ENCODE results near the gene SUPT3H. TPM values are rescaled to one million over a fixed set of nuclear protein-coding genes. Genes with fewer than 3 reads are reported as not detected.
"Not testable (repeated sequence)": the region's sequence is repeated elsewhere in the genome, so short reads cannot be mapped to it uniquely, and the experiment has no call there.

The SUPT3H gene
- total RNA-seq, 1 experiment from 2014 or later: 15.8 TPM

DNA sequence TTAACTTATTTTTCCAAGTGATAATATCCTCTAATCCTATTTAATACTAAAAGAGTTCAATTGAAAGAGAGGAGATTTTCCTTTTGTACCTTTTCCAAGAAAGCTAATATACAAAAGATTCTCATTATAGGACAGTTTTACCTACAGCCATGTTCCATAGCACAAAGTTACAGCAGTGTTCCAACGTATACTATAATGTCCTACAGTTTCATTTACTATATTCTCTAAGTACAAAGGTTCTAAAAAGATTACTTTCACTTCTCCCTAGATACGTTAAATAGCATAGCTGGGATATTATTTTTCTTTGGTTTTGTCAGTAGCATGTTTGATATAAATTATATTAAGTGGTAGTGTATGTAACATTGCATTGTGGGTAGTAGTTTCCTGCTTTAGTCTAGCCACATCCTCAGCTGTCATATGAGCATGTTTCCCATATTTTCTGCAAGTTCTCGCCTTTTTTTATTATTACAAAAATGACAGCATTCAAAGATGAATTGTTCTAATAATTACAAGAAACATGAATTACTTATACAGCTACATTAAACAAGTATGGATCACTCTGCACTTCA is 54.0 kb downstream of the SUPT3H start:
- H3K4me3 ChIP-seq: no peak overlapping the region
- H3K9me3 ChIP-seq (replicated peaks): no peaks in the 10 kb centered on the region
- no peaks in the 10 kb centered on the region for H3K27me3 ChIP-seq
- peak overlapping the region; percentile 59 for H3K27ac ChIP-seq
- no peaks in the 10 kb centered on the region for H3K36me3 ChIP-seq
- no peak for DNase-seq
- H3K4me1 ChIP-seq: peaks cover 52% of the 10 kb centered on the region

DNA sequence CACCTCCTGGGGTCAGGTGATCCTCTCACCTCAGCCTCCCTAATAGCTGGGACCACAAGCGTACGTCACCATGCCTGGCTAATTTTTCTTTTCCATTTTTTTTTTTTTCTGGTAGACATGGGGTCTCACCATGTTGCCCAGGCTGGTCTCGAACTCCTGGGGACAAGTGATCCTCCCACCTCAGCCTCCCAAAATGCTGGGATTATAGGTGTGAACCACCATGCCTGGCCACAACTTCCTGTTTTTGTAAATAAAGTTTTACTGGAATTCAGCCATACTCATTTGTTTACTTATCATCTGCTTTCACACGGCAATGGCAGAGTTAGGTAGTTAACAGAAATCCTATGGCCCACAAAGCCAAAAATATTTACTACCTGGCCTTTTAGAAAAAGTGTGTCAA is 57.4 kb downstream of the SUPT3H start:
- H3K9me3 ChIP-seq (replicated peaks): no peaks in the 10 kb centered on the region
- no peaks in the 10 kb centered on the region; the same call in 1 of the 2 replicates for H3K36me3 ChIP-seq
- no peak overlapping the region for H3K27ac ChIP-seq
- DNase-seq: no peak
- peaks cover 31% of the 10 kb centered on the region for H3K4me1 ChIP-seq
- no peak overlapping the region for H3K4me3 ChIP-seq
- H3K27me3 ChIP-seq: no peaks in the 10 kb centered on the region

DNA sequence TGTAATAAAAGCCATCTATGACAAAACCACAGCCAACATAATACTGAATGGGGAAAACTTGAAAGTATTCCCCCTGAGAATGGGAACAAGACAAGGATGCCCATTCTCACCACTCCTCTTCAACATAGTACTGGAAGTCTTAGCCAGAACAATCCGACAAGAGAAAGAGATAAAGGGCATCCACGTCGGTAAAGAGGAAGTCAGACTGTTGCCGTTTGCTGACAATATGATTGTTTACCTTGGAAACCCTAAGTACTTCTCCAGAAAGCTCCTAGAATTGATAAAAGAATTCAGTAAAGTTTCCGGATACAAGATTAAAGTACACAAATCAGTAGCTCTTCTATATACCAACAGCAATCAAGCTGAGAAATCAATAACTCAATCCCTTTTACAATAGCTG is 63.6 kb downstream of the SUPT3H start:
- no peaks in the 10 kb centered on the region; the same call in 1 of the 2 replicates for H3K36me3 ChIP-seq
- H3K4me3 ChIP-seq: no peak overlapping the region
- no peaks in the 10 kb centered on the region for H3K27me3 ChIP-seq
- no peaks in the 10 kb centered on the region for H3K4me1 ChIP-seq
- DNase-seq: no peak
- H3K27ac ChIP-seq: no peak overlapping the region
- 0 out of 2 replicates have a peak, but pooled peaks cover 3% of the 10 kb centered on the region for H3K9me3 ChIP-seq (replicated peaks)

DNA sequence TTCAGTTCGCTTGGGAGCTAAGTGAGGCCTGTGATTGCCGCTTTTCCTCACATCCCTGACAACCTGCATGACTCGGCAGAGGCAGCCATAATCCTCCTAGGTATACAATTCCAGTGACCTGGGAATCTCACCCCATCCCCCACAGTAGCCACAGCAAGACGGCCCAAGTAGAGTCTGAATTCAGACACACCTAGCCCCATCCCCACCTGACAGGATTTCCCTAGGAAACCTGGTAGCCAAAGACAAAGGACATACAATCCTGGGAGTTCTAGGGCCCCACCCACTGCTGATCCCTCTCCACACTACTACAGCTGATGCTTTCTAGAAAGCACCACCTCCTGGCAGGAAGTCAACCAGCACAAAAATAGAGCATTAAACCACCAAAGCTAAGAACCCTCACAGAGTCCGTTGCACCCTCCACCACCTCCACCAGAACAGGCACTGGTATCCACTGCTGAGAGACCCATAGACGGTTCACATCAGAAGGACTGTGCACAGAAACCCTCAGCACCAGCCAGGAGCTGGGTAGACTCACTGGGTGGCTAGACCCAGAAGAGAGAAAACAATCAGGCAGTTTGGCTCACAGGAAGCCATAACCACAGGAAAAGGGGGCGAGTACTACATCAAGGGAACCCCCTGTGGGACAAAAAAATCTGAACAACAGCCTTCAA is 67.5 kb downstream of the SUPT3H start:
- Histone ChIP-seq H3K27me3 (no peaks in the 10 kb centered on the region), H3K4me3 (no peak overlapping the region)

GRCh38 chr6:45305546-45305945 is 72.2 kb downstream of the SUPT3H start:
- no peak overlapping the region for H3K4me3 ChIP-seq
- no peaks in the 10 kb centered on the region for H3K27me3 ChIP-seq
- no peak for DNase-seq
- no peaks in the 10 kb centered on the region for H3K9me3 ChIP-seq (replicated peaks)
- no peaks in the 10 kb centered on the region for H3K4me1 ChIP-seq
- no peaks in the 10 kb centered on the region for H3K36me3 ChIP-seq
- no peak overlapping the region for H3K27ac ChIP-seq

More for the DNA sequence above, 67.5 kb downstream of the SUPT3H start:
- H3K9me3 ChIP-seq (replicated peaks): 0 out of 2 replicates have a peak, but pooled peaks cover 3% of the 10 kb centered on the region
- no peaks in the 10 kb centered on the region; the same call in 1 of the 2 replicates for H3K36me3 ChIP-seq
- H3K4me1 ChIP-seq: no peaks in the 10 kb centered on the region
- DNase-seq: no peak
- H3K27ac ChIP-seq: no peak overlapping the region

DNA sequence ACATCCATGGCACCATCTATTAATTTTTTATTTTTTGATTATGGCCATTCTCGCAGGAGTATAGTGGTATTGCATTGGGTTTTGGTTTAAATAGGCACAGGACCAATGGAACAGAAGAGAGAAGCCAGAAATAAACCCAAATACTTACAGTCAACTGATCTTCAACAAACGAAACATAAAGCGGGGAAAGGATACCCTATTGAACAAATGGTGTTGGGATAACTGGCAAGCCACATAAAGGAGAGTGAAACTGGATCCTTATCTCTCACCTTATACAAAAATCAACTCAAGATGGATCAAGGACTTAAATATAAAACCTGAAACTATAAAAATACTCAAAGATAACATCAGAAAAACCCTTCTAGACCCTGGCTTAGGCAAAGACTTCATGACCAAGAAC is 74.9 kb downstream of the SUPT3H start:
- Histone ChIP-seq H3K27me3 (no peaks in the 10 kb centered on the region), H3K27ac (no peak overlapping the region), H3K4me1 (no peaks in the 10 kb centered on the region)

DNA sequence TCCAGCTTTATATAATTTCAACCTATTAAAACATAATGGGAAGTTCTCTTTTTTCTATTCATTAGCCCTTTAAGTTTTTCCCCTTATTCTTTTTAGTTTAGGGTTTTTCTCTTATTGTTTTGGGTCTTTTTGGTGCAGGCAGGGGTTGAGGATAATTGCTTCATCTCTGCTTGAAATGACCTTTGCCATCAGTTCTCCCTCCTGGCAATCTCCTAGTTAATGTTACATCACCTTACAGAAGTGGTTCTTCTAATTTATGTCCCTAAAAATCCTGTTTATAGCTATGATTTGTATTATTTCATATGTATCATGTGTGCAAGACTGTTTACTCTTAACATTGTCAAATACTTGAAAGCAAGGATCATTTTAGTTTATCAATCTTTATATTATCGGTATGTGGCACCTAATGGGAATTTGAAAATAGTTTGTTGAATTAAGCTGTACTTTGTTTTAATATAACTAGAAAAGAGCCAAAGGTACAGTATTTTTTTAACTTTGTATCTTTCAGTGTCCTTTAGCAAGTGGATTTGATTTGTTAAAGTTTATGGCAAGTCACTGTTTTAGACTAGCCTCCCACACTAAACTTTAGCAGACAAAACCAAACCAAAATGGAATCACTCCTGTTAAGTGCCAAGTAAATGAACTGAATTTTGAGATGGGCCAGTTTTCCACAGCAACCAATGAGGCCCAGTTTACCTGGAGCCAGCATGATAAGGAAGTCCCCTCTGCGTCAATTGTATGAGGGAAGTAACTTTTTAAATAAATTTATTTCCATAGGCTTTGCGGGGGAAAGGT is 76.2 kb downstream of the SUPT3H start:
- no peaks in the 10 kb centered on the region for H3K36me3 ChIP-seq
- H3K27ac ChIP-seq: no peak overlapping the region
- H3K4me1 ChIP-seq: no peaks in the 10 kb centered on the region
- DNase-seq: no peak
- H3K27me3 ChIP-seq: no peaks in the 10 kb centered on the region
- H3K9me3 ChIP-seq (replicated peaks): no peaks in the 10 kb centered on the region
- H3K4me3 ChIP-seq: no peak overlapping the region

More for the DNA sequence above, 74.9 kb downstream of the SUPT3H start:
- Histone ChIP-seq H3K9me3 (replicated peaks) (no peaks in the 10 kb centered on the region), H3K36me3 (no peaks in the 10 kb centered on the region), H3K4me3 (no peak overlapping the region)
- no peak for DNase-seq

- no peak overlapping the region for H3K27ac ChIP-seq
- no peak overlapping the region for H3K4me3 ChIP-seq
- H3K4me1 ChIP-seq: no peaks in the 10 kb centered on the region
- no peaks in the 10 kb centered on the region for H3K27me3 ChIP-seq
- no peak for DNase-seq
- no peaks in the 10 kb centered on the region for H3K36me3 ChIP-seq
- H3K9me3 ChIP-seq (replicated peaks): no peaks in the 10 kb centered on the region
Measured at GRCh38 chr6:45300736-45301135, 77.0 kb downstream of the SUPT3H start.

GRCh38 chr6:45299096-45299581 is 78.6 kb downstream of the SUPT3H start:
- DNase-seq: no peak
- H3K9me3 ChIP-seq (replicated peaks): no peaks in the 10 kb centered on the region
- no peaks in the 10 kb centered on the region for H3K36me3 ChIP-seq
- H3K4me3 ChIP-seq: no peak overlapping the region
- H3K27ac ChIP-seq: no peak overlapping the region
- no peaks in the 10 kb centered on the region for H3K4me1 ChIP-seq
- H3K27me3 ChIP-seq: no peaks in the 10 kb centered on the region

GRCh38 chr6:45297320-45297719 is 80.4 kb downstream of the SUPT3H start:
- DNase-seq: no peak
- Histone ChIP-seq H3K36me3 (no peaks in the 10 kb centered on the region), H3K27ac (no peak overlapping the region), H3K4me1 (no peaks in the 10 kb centered on the region), H3K4me3 (no peak overlapping the region), H3K9me3 (replicated peaks) (no peaks in the 10 kb centered on the region), H3K27me3 (no peaks in the 10 kb centered on the region)

DNA sequence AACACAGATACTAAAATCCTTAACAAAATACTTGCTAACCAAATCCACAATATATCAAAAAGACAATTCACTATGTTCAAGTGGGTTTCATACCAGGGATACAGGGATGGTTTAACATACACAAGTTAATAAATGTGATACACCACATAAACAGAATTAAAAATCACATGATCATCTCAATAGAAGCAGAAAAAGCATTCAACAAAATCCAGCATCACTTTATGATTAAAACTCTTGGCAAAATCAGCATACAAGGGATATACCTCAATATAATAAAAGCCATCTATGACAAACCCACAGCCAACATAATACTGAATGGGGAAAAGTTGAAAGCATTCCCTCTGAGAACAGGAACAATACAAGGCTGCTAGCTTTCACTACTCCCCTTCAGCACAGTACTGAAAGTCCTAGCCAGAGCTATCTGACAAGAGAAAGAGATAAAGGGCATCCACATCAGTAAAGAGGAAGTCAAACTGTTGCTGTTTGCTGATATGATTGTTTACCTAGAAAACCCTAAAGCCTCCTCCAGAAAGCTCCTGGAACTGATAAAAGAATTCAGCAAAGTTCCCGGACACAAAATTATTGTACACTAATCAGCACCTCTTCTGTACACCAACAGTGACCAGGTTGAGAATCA is 83.6 kb downstream of the SUPT3H start:
- not testable (repeated sequence) for H3K4me1 ChIP-seq; DNase-seq; H3K27ac ChIP-seq; H3K4me3 ChIP-seq; H3K36me3 ChIP-seq; H3K9me3 ChIP-seq (replicated peaks); H3K27me3 ChIP-seq

- no peak for DNase-seq
- H3K36me3 ChIP-seq: no peaks in the 10 kb centered on the region
- no peaks in the 10 kb centered on the region for H3K27me3 ChIP-seq
- H3K4me3 ChIP-seq: no peak overlapping the region
- H3K9me3 ChIP-seq (replicated peaks): no peaks in the 10 kb centered on the region
- no peaks in the 10 kb centered on the region for H3K4me1 ChIP-seq
- H3K27ac ChIP-seq: no peak overlapping the region
Measured at GRCh38 chr6:45293306-45293705, 84.4 kb downstream of the SUPT3H start.

GRCh38 chr6:45289751-45290514 is 87.8 kb downstream of the SUPT3H start:
- peaks cover 2% of the 10 kb centered on the region; the same call in 1 of the 2 replicates for H3K9me3 ChIP-seq (replicated peaks)
- DNase-seq: no peak
- no peak overlapping the region for H3K4me3 ChIP-seq
- no peaks in the 10 kb centered on the region for H3K4me1 ChIP-seq
- no peak overlapping the region for H3K27ac ChIP-seq
- no peaks in the 10 kb centered on the region for H3K36me3 ChIP-seq
- no peaks in the 10 kb centered on the region for H3K27me3 ChIP-seq

GRCh38 chr6:45286707-45287106 is 91.0 kb downstream of the SUPT3H start:
- not testable (repeated sequence) for H3K27me3 ChIP-seq; H3K36me3 ChIP-seq; H3K4me1 ChIP-seq; H3K4me3 ChIP-seq; DNase-seq; H3K27ac ChIP-seq; H3K9me3 ChIP-seq (replicated peaks)
